ENCODE results near the gene ASRGL1.

The ASRGL1 gene

GRCh38 chr11:62393061-62393611 is 55.9 kb downstream of the ASRGL1 start:
- DNase-seq (ENCODE audit: low read depth): no peak

- DNase-seq (ENCODE audit: low read depth): no peak
Observed at GRCh38 chr11:62393735-62394134, 56.5 kb downstream of the ASRGL1 start.

- peak; percentile 81 for DNase-seq (ENCODE audit: low read depth)
Observed at GRCh38 chr11:62394825-62395538, 57.7 kb downstream of the ASRGL1 start.

GRCh38 chr11:62395885-62396551 is 58.8 kb downstream of the ASRGL1 start:
- no peak for DNase-seq (ENCODE audit: low read depth)

GRCh38 chr11:62398011-62398994 is 61.1 kb downstream of the ASRGL1 start:
- DNase-seq (ENCODE audit: low read depth): peak; percentile 98

GRCh38 chr11:62399172-62399877 is 62.1 kb downstream of the ASRGL1 start:
- peak; percentile 59 for DNase-seq (ENCODE audit: low read depth)

- DNase-seq (ENCODE audit: low read depth): no peak
Observed at GRCh38 chr11:62399878-62400266, 62.6 kb downstream of the ASRGL1 start.

- no peak for DNase-seq (ENCODE audit: low read depth)
Observed at GRCh38 chr11:62400281-62400680, 63.0 kb downstream of the ASRGL1 start.

- peak; percentile 97 for DNase-seq (ENCODE audit: low read depth)
Observed at GRCh38 chr11:62400760-62401159, 63.5 kb downstream of the ASRGL1 start.

GRCh38 chr11:62401356-62401755 is 64.1 kb downstream of the ASRGL1 start:
- no peak for DNase-seq (ENCODE audit: low read depth)

GRCh38 chr11:62401811-62402210 is 64.6 kb downstream of the ASRGL1 start:
- DNase-seq (ENCODE audit: low read depth): no peak

- no peak for DNase-seq (ENCODE audit: low read depth)
Observed at GRCh38 chr11:62402226-62402959, 65.1 kb downstream of the ASRGL1 start.

GRCh38 chr11:62402960-62403730 is 65.9 kb downstream of the ASRGL1 start:
- DNase-seq (ENCODE audit: low read depth): no peak

GRCh38 chr11:62404435-62404834 is 67.2 kb downstream of the ASRGL1 start:
- no peak for DNase-seq (ENCODE audit: low read depth)

- no peak for DNase-seq (ENCODE audit: low read depth)
Observed at GRCh38 chr11:62404901-62405300, 67.7 kb downstream of the ASRGL1 start.

- no peak for DNase-seq (ENCODE audit: low read depth)
Observed at GRCh38 chr11:62406034-62406433, 68.8 kb downstream of the ASRGL1 start.

GRCh38 chr11:62409831-62410230 is 72.6 kb downstream of the ASRGL1 start:
- DNase-seq (ENCODE audit: low read depth): no peak

GRCh38 chr11:62410972-62411371 is 73.7 kb downstream of the ASRGL1 start:
- DNase-seq (ENCODE audit: low read depth): no peak

GRCh38 chr11:62411524-62411923 is 74.3 kb downstream of the ASRGL1 start:
- no peak for DNase-seq (ENCODE audit: low read depth)

- no peak for DNase-seq (ENCODE audit: low read depth)
Observed at GRCh38 chr11:62413060-62413696, 75.9 kb downstream of the ASRGL1 start.
